GM19328 (cell line): ENCODE data around the gene HTR1B.

Experiments
- ATAC-seq: cut with Tn5 transposase; IDR thresholded peaks from one replicate; pipeline ENCODE4 v1.9.1; 2021; ENCODE audit warnings: mild to moderate bottlenecking, moderate library complexity; ENCODE audit not compliant: unreplicated experiment

Gene HTR1B

DNA sequence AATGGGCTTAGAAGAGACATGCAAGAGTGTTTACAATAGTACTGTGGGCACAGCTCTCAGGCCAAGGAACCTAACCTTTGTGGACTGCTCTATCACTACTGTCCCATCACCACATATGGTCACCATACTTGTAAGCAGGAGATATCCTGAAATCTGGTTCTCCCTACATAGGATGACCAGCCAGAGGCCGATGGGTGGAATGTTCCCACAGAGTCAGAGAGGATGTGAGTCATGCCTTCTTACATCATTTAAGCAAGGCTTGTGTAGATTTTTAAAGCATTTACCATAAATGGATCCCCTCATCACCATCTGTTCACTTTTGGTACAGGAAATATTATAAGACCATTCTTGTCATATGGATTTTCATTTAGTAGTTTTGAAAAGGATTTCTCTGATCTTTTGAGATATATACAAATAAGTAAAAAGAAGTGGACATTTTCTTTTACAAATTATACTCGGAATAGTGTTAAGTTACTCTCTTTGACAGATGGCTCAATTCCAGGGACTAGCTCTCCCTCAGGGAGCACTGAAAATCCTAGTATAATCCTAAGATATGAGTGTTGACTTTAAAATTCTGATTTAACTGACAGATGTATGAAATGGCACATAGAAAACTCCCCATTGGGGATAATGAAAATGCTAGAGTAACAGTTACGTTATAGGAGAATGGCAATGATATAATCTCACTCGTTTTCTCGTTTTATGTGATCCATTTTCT is 6.6 kb downstream of the HTR1B start:
- ATAC-seq: no peak

DNA sequence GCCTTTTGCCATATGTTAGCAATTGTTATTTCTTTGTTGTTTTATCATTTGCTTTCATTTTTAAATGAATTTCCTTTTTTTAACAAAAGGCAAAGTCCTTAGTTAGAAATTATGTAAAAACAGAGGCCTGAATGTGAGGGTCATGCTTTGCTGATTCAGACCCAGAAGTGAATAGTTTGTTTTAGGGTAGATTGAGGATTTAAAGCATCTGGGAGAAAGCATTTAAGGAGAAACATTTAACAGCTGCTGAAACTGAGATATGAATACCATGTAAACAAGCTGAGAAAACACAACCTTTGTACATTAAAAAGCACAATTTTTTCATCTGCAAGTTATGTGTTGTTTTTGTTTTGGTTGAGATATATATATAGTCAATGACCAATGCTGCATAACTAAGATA is 8.0 kb downstream of the HTR1B start:
- ATAC-seq: no peak

DNA sequence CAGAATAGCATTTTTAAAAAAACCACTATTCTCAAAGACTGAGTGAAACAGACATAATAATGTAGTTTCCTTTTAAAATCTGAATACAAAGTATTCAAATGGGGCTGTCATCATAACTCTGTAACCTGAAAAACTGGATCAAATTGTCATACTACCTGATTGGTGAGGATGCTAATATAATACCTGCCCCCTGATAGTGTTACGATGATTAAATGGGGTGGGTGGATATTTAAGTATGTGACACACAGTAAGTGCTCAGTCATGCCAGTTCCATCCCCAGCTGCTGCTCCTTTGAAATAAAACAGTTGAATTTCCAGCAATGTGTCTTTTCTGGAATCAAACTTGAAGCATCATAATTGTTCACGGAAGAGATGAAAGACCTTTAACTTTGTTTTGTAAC is 8.9 kb downstream of the HTR1B start:
- ATAC-seq: no peak

DNA sequence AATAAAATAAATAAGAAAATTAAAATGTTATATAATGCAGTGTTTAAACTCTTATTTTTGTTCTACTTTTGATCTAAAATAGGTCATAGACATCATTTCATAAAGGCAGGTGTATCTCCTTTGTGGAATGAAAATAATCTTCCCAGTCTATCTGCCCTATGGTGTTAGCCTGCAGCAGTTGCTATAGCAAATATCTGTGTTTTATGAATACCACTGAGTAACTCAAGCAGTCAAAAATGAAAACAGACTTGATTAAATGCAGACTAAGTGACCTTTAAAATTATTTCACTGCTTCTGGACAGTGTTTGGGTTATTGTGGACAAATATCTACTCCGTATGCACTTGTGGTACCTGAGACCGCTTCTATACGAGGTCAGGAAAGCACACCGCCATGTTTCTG is 11.8 kb downstream of the HTR1B start:
- ATAC-seq: no peak

DNA sequence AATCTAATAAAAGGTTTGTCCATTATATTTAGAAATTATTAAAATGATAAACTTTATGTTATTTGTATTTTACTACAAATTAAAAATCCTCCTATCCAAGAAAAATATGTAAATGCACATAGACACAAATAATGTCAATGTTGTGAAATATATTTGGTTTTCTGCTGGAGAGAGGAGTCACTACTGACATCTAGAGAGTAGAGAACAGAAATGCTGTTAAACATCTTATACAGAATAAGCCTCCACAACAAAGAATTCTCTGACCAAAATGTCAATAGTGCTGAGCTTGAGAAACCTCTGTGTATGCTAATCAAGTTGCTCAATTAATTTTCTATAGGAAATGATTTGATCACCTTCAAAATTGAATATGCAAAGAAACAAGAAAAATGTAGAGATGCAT is 12.4 kb downstream of the HTR1B start:
- no peak for ATAC-seq

DNA sequence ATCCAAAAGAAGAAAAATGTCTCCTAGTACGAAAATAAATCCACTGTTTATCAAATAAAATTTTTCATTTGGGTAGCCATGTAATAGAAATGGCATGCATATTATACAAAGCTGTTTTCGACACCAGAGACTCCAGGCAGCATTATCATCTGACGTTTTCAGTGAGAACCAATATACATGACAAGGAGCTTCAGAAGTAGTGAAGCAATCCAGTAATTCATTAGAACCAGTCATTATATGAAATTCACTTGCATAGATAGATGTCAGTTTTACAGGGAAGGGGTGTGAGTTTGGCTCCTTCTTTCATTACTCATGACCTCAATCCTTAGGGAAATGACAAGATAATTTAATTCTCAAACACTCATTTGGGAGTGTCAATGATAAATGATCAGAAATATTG is 14.7 kb downstream of the HTR1B start:
- ATAC-seq: no peak

DNA sequence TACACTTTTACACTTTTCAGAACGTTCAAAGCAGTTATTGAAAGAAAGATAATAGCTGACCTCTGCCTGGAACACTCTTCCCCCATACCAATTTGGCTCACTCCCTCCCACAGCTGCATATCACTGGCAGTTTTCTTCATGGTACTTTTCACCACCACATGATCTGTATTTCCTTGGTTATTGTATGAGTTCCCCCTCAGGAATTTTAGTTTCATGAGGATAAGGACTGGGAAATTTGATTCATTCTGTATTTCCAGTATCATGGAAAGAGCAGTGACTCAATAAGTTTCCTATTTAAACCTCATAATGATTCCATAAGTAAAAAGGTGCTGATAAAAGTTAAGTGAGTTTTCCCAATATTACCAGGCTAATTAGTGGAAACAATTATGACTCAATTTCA is 16.0 kb downstream of the HTR1B start:
- no peak for ATAC-seq

DNA sequence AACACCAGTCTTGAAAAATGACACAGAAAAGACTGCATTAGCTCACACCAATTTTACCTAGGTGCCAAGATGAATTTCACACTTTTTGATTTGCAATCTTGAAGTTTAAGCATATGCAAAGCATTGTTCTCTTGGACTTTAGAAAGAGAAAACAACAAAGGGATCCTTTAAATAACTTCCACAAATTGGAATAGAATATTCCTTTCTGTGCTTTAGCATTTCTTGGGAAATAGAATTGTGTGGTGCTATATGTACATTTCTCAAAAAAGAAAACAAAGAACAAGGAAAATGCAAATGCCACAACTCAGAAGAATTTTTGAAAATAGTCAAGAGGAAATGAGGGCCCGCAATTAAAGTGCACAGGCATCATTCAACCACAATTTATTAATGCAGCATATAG is 17.0 kb downstream of the HTR1B start:
- no peak for ATAC-seq

DNA sequence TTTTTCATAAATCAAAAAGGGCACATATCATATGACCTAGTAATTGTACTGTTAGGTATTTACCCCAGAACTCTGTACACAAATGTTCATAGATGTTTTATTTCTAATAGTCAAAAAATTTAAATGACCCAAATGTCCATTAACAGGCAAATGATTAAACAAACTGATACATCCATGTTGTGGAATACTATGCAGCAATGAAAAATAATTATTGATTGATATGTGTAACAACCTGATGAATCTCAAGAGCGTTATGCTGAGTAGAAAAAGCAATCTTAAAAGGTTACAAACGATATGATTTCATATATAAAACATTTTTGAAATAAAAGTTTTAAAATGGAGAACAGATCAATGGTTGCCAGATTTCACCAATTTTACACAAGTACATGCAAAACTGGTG is 18.1 kb downstream of the HTR1B start:
- ATAC-seq: no peak

DNA sequence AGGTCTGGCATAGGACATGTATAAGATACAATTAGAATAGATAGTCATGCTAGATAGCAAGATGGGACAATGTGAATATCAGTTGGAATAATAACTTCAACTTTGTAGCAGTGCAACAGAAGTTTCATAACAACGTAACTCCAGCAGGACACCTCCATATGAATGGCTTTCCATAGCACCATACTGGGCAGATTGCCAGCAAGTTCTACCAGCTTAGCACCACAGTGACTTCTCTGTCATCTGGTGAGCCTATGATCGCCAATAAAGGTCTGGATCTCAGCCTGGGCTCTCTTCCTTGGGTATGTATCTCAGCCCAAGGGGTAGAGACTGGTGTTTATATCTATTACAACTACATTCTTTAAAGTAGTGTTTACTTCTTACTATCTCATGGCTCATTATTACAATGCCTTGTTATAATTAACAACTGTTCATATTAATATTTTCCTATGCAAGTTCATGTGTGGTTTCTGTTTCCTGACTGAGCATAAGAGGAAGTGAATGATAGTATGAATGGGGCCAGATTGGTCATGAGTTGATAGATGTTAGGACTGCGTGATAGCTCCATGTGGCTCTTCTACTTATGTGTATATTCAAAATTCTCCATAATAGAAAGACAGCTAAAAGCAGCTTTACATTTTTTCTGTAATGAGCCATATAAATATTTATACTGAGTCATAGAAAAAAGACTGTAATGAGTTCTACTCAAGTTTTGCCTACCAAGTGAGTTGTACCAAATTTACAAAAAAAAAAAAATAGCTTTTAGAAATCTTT is 22.9 kb downstream of the HTR1B start:
- ATAC-seq: no peak

DNA sequence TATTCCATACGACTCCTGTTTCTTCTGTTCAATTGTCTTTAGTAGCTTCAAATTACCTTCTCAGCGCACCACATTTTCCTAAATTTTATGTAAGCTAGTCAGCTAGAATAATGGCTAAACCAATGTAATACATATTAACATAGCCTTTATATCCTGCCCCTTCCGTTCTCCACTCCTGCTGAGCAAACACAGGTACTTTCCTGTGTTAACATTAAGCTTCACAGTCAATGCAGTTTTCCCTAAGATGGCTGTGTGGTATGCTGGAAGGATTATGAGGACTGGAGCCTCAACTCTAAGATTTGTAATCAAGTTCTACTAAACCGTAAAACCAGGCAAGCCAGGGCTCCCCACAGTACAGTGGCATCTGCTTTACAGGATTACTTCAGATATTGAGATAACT is 29.4 kb downstream of the HTR1B start:
- ATAC-seq: no peak

DNA sequence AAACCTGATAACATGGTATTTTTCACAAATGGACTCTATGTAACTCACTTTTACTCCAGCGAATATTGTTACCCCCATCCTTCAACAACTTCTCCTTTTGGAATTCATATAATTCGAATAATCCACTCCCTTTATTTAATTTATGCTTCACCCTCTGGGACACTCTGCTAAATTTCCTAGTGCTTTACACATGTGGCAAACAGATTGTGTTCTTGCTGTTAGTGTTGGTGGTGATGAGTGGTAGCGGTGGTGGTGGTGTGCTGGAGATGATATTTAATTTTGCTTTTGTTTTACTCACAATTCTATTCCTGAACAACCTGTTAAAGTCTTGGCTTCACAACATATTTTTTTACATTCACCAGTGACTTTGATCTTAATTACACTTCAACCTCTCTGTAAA is 32.8 kb downstream of the HTR1B start:
- no peak for ATAC-seq

DNA sequence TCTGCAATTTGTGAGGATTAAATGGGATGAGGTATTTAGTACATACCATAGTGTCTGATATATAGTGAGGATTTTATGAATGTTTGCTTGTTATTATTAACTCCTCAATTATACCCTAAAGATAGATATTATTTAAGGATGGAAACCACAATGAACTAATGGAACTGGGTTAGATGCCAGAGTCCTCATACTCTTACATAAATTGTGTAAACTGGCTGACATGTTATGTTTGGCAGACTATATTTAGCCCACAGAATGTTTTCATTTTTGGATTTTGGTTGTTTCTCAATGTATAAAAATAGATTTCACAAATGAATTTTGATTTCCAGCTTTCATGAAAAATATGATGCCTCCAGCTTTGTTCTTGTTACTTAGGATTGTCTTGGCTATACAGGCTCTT is 37.6 kb downstream of the HTR1B start:
- no peak for ATAC-seq

DNA sequence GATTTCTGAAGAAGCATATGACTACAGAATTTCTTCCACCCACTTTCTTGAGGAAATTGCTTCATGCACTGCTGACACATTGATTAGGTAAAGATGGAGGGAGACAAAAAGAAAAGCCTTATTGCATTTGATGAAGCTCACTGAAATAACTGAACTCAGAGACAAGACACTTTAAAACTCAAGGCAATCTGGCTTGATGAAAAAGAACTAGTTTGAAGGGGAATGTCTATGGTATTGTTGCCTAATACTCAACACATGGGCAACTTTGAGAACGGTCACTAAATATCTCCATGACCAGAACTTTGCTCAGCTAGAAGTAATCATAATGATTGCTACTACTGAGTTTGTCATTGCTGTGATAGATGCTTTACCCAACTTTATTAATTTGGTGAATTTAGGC is 38.1 kb downstream of the HTR1B start:
- no peak for ATAC-seq

DNA sequence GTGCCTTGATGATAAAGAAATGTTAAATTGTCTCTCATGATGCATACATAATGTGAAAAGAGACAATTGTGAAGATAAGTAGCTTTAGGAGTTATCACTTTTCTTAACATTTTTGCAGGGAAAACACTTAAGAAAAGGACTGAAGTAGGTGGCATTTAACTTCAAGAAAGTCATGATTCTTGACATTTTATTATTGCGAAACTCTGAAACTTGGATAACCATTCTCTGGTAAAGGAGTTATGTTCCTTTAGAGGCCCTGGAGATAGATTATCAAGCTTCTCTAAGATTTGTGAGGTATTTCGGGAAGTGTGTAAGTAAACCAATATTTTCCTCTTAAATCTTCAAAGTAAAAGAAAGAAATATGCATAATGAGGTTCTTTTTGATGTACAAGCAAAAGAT is 38.5 kb downstream of the HTR1B start:
- no peak for ATAC-seq

DNA sequence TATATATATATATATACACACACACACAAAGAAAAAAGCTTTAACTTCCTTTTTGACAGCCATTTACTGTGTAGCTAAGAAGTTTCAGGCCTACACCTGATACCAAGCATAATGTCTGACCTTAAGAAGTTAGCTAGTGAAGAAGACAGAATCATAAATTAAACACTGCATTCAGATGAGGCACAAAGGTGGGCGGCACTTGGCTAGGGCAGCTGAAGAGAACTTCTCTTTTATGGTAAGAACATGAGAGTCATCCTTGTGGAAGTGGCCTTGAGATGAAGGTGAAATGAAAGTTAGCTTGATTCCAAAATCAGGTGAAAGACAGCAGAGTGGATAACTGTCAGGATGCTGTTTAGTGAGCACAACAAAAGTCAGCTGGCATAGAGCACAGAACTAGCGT is 46.5 kb downstream of the HTR1B start:
- no peak for ATAC-seq

DNA sequence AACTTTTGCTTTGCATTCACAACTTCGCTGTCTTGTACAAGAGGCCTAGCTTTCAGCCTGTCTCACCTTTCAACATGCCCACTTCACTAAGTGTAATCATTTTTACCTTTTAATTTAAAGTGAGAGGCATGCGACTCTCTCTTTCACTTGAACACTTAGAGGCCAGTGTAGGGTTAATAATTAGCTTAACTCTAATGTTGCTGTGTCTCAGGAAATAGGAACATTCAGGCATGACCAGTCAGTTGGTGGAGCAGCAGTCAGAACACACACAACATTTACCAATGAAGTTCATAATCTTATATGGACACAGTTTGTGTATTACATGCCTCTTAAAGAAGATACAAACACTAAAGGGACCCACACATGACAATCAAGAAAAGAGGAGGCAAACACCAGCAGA is 47.6 kb downstream of the HTR1B start:
- ATAC-seq: no peak
